ENCODE results near the gene EEPD1.
"Not testable (repeated sequence)": the region's sequence is repeated elsewhere in the genome, so short reads cannot be mapped to it uniquely, and the experiment has no call there.

DNA sequence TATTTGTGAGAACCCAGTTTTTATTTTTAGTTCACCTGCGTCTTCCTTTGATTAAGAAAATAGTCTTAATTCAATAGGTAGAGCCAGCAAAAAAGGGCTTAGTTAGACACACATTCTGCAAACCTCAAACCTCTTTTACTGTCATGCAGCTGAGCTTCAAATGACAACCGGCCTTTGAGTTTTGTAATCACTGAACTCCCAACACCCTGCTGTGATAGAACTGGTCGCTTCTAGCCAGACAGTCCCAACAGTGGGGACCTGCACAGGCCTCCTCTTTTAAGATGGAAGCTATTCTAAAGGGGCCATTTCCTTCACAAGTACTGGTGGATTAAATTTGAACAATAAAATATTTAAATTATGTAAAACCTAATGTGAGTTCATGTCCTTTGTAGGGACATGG is 90.3 kb downstream of the EEPD1 start:
- TF ChIP-seq POLR2AphosphoS5, POLR2A, SPI1, TAF1 (IDR thresholded peaks at IDR 0.05; ENCODE audit: low read depth, low read length): not testable (repeated sequence)
